Neural cell (in vitro differentiated cells): ENCODE results near the gene ZAP70. TPM values are rescaled to one million over a fixed set of nuclear protein-coding genes. Genes with fewer than 3 reads are reported as not detected.

Experiments
- H2AFZ ChIP-seq: fragments of 200-600, 300-800 bp; sonication (generic), shearing (Covaris generic); 2 replicates; pipeline ENCODE4 v1.6.0; 2014; ENCODE audit warnings: low read depth, mild to moderate bottlenecking, antibody characterized with exemption, low read length, moderate library complexity
- H3F3A ChIP-seq: fragments of 200-600 bp; shearing (Covaris generic); 2 replicates; pipeline ENCODE4 v1.6.1; 2016; ENCODE audit warnings: mild to moderate bottlenecking, moderate library complexity, mixed read lengths, antibody characterized with exemption, low read length; ENCODE audit not compliant: insufficient read depth, poor library complexity, severe bottlenecking
- H3K27ac ChIP-seq: fragments of 200-600, 300-800 bp; sonication (generic), shearing (Covaris generic); 2 replicates; pipeline ENCODE4 v1.5.1; 2014; ENCODE audit warnings: mild to moderate bottlenecking, low read length, moderate library complexity
- H3K27me3 ChIP-seq: fragments of 300-800, 200-600 bp; sonication (generic), shearing (Covaris generic); 2 replicates; pipeline ENCODE4 v1.6.0; 2014; ENCODE audit warnings: mild to moderate bottlenecking, low read depth, low read length, moderate library complexity; ENCODE audit not compliant: insufficient read depth
- H3K36me3 ChIP-seq: fragments of 300-800, 200-600 bp; sonication (generic), shearing (Covaris generic); 2 replicates; pipeline ENCODE4 v1.5.1; 2014; ENCODE audit warnings: mild to moderate bottlenecking, antibody characterized with exemption, low read length, moderate library complexity; ENCODE audit not compliant: insufficient read depth
- H3K4me2 ChIP-seq: fragments of 300-800, 200-600 bp; sonication (generic), shearing (Covaris generic); 2 replicates; pipeline ENCODE4 v1.6.0; 2014; ENCODE audit warnings: mild to moderate bottlenecking, low read length
- H3K4me3 ChIP-seq: fragments of 300-800, 200-600 bp; sonication (generic), shearing (Covaris generic); 2 replicates; pipeline ENCODE4 v1.5.1; 2014; ENCODE audit warnings: mild to moderate bottlenecking, low read length, moderate library complexity
- H3K79me2 ChIP-seq: fragments of 200-600 bp; shearing (Covaris generic); replicated peaks from 2 replicates; pipeline ENCODE4 v1.6.0; 2014; ENCODE audit warnings: mild to moderate bottlenecking, low read length, moderate library complexity; ENCODE audit not compliant: insufficient read depth
- H3K9ac ChIP-seq: fragments of 300-800, 200-600 bp; sonication (generic), shearing (Covaris generic); 2 replicates; pipeline ENCODE4 v1.6.1; 2016; ENCODE audit warnings: mild to moderate bottlenecking, low read length, mixed read lengths
- H3K9me2 ChIP-seq: fragments of 200-600 bp; shearing (Covaris generic); 2 replicates; pipeline ENCODE4 v1.6.1; 2016; ENCODE audit warnings: mild to moderate bottlenecking, low read length, mixed read lengths; ENCODE audit not compliant: insufficient read depth
- H3K9me3 ChIP-seq: fragments of 200-600, 300-800 bp; sonication (generic), shearing (Covaris generic); 2 replicates; pipeline ENCODE4 v1.6.1; 2016; ENCODE audit warnings: mild to moderate bottlenecking, mixed run types, low read length, moderate library complexity, mixed read lengths
- H4K20me1 ChIP-seq: fragments of 200-600 bp; shearing (Covaris generic); 2 replicates; pipeline ENCODE4 v1.6.1; 2016; ENCODE audit warnings: mild to moderate bottlenecking, mixed run types; ENCODE audit not compliant: insufficient read depth
- CTCF ChIP-seq: fragments of 450-650 bp; IDR thresholded peaks from 2 replicates; pipeline ENCODE4 v1.5.1; 2014; ENCODE audit warnings: antibody characterized with exemption, mild to moderate bottlenecking, moderate library complexity; ENCODE audit not compliant: poor library complexity, severe bottlenecking
- EP300 ChIP-seq: fragments of 450-650 bp; conservative IDR thresholded peaks from 2 replicates; pipeline ENCODE4 v1.6.1; 2014; ENCODE audit warnings: antibody characterized with exemption, mild to moderate bottlenecking, moderate library complexity; ENCODE audit not compliant: poor library complexity, severe bottlenecking
- EZH2 ChIP-seq: fragments of 200-600, 300-800 bp; shearing (Covaris generic), sonication (generic); IDR thresholded peaks from 2 replicates; pipeline ENCODE4 v1.6.1; 2014; ENCODE audit warnings: antibody characterized with exemption, low read length, borderline replicate concordance, mild to moderate bottlenecking; ENCODE audit not compliant: insufficient read depth, poor library complexity, severe bottlenecking
- MXI1 ChIP-seq: fragments of 450-650 bp; conservative IDR thresholded peaks from 2 replicates; pipeline ENCODE4 v1.6.1; 2014; ENCODE audit warnings: antibody characterized with exemption, mild to moderate bottlenecking; ENCODE audit not compliant: poor library complexity, severe bottlenecking
- POLR2AphosphoS5 ChIP-seq: IDR thresholded peaks from 2 replicates; pipeline ENCODE4 v1.6.1; 2012
- RAD21 ChIP-seq: fragments of 450-650 bp; conservative IDR thresholded peaks from 2 replicates; pipeline ENCODE4 v1.6.1; 2014; ENCODE audit warnings: antibody characterized with exemption, mild to moderate bottlenecking, moderate library complexity
- REST ChIP-seq: IDR thresholded peaks from 2 replicates; pipeline ENCODE4 v1.6.1; 2012; ENCODE audit warnings: borderline replicate concordance
- SMC3 ChIP-seq: fragments of 450-650 bp; conservative IDR thresholded peaks from 2 replicates; pipeline ENCODE4 v1.6.1; 2014; ENCODE audit warnings: antibody characterized with exemption, mild to moderate bottlenecking, moderate library complexity; ENCODE audit not compliant: poor library complexity
- TAF1 ChIP-seq: IDR thresholded peaks from 2 replicates; pipeline ENCODE4 v1.6.1; 2012; ENCODE audit warnings: low read depth
- polyA plus RNA-seq: library from polyadenylated mRNA; depleted of rRNA; stranded (reverse); fragments of >200 nt; gene quantifications from 2 replicates; pipeline ENCODE4 v1.2.3, GENCODE V29; 2014

ZAP70 gene
- polyA plus RNA-seq, 1 donor from 2014 or later, result 0.59 TPM

- no peaks in the 10 kb centered on the region for H3K9me3 ChIP-seq
- H3K9me2 ChIP-seq, result no peaks in the 10 kb centered on the region
- no peak overlapping the region for H3K4me3 ChIP-seq
- H4K20me1 ChIP-seq, result no peaks in the 10 kb centered on the region
- peaks cover 5% of the 10 kb centered on the region for H3K36me3 ChIP-seq
- H2AFZ ChIP-seq, result no peak overlapping the region
- no peaks in the 10 kb centered on the region for H3K79me2 ChIP-seq
- TF ChIP-seq SMC3 (no peak), REST (no peak), TAF1 (no peak), EP300 (no peak), EZH2 (no peak), RAD21 (no peak)
- H3K4me2 ChIP-seq, result no peak overlapping the region
- no peak overlapping the region for H3K27ac ChIP-seq
- no peaks in the 10 kb centered on the region for H3F3A ChIP-seq
- no peak overlapping the region for H3K9ac ChIP-seq
- H3K27me3 ChIP-seq, result no peaks in the 10 kb centered on the region
Observed at GRCh38 chr2:97743913-97744312, 30.5 kb downstream of the ZAP70 start.

- H3K9me3 ChIP-seq, result no peaks in the 10 kb centered on the region
- H3K79me2 ChIP-seq, result no peaks in the 10 kb centered on the region
- H3K27me3 ChIP-seq, result no peaks in the 10 kb centered on the region
- no peak overlapping the region for H3K27ac ChIP-seq
- no peak overlapping the region for H3K4me3 ChIP-seq
- H4K20me1 ChIP-seq, result no peaks in the 10 kb centered on the region
- H3K4me2 ChIP-seq, result no peak overlapping the region
- H3K36me3 ChIP-seq, result peaks cover 5% of the 10 kb centered on the region
- TF ChIP-seq EP300 (no peak), TAF1 (no peak), POLR2AphosphoS5 (no peak), MXI1 (no peak), RAD21 (no peak), CTCF (no peak), EZH2 (no peak), SMC3 (no peak), REST (no peak)
- no peaks in the 10 kb centered on the region for H3K9me2 ChIP-seq
- no peak overlapping the region for H2AFZ ChIP-seq
- no peak overlapping the region for H3K9ac ChIP-seq
- no peaks in the 10 kb centered on the region for H3F3A ChIP-seq
Observed at GRCh38 chr2:97745474-97746174, 32.2 kb downstream of the ZAP70 start.
